Smooth muscle cell (in vitro differentiated cells): ENCODE measurements around the gene RPL32. TPM values are rescaled to one million over a fixed set of nuclear protein-coding genes. Genes with fewer than 3 reads are reported as not detected.
"Not testable (repeated sequence)": the region's sequence is repeated elsewhere in the genome, so short reads cannot be mapped to it uniquely, and the experiment has no call there.

Experiments used
- DNase-seq: peaks from one replicate; lab custom pipeline; 2025; ENCODE audit not compliant: unreplicated experiment; lab: John Stamatoyannopoulos, UW
- H2AFZ ChIP-seq: fragments of 200-600 bp; sonication (generic); 2 replicates; pipeline ENCODE4 v1.6.0; 2016; ENCODE audit warnings: antibody characterized with exemption, low read depth, mild to moderate bottlenecking
- H3F3A ChIP-seq: fragments of 200-600 bp; sonication (generic); 2 replicates; pipeline ENCODE4 v1.6.0; 2017; ENCODE audit warnings: antibody characterized with exemption, low read depth
- H3K27ac ChIP-seq: fragments of 200-600 bp; sonication (generic); 2 replicates; pipeline ENCODE4 v1.5.1; 2016; ENCODE audit warnings: low read depth, mild to moderate bottlenecking
- H3K27me3 ChIP-seq: fragments of 200-600 bp; sonication (generic); 2 replicates; pipeline ENCODE4 v1.6.1; 2016; ENCODE audit warnings: low read depth, mild to moderate bottlenecking
- H3K36me3 ChIP-seq: fragments of 200-600 bp; sonication (generic); 2 replicates; pipeline ENCODE4 v1.5.1; 2016; ENCODE audit warnings: low read depth
- H3K4me1 ChIP-seq: fragments of 200-600 bp; sonication (generic); 2 replicates; pipeline ENCODE4 v1.5.1; 2016; ENCODE audit warnings: low read depth
- H3K4me2 ChIP-seq: fragments of 200-600 bp; sonication (generic); 2 replicates; pipeline ENCODE4 v1.6.0; 2016; ENCODE audit warnings: mild to moderate bottlenecking
- H3K4me3 ChIP-seq: fragments of 200-600 bp; sonication (generic); 2 replicates; pipeline ENCODE4 v1.5.1; 2016; ENCODE audit warnings: mild to moderate bottlenecking
- H3K79me2 ChIP-seq: fragments of 200-600 bp; sonication (generic); 2 replicates; pipeline ENCODE4 v1.6.0; 2016; ENCODE audit warnings: low read depth, mild to moderate bottlenecking
- H3K9ac ChIP-seq: fragments of 200-600 bp; sonication (generic); 2 replicates; pipeline ENCODE4 v1.6.0; 2016; ENCODE audit warnings: low read depth
- H3K9me3 ChIP-seq: fragments of 200-600 bp; sonication (generic); replicated peaks from 2 replicates; pipeline ENCODE4 v1.5.1; 2016; ENCODE audit warnings: low read depth
- H4K20me1 ChIP-seq: fragments of 200-600 bp; sonication (generic); 2 replicates; pipeline ENCODE4 v1.6.0; 2016; ENCODE audit warnings: low read depth
- WGBS: methylation state at CpG from one replicate; pipeline ENCODE4 v1.1.7; 2016; ENCODE audit warnings: low lambda C conversion rate; 5-methylcytosine and 5-hydroxymethylcytosine counted together
- polyA plus RNA-seq: library from polyadenylated mRNA; unstranded; fragments of >200 nt; fragmentation: Nextera tagmentation; extraction: Ambion mirVana; gene quantifications from 2 replicates; pipeline ENCODE4 v1.2.1, GENCODE V29; 2016
- total RNA-seq: library from RNA; depleted of rRNA; stranded (reverse); fragments of >200 nt; gene quantifications from 2 replicates; pipeline ENCODE4 v1.2.3, GENCODE V29; 2014
- TF ChIP-seq, protein P1 (sequence below): fragments of 200-600 bp; sonication (generic); IDR thresholded peaks from 2 replicates; pipeline ENCODE4 v1.5.1; 2017; ENCODE audit warnings: borderline replicate concordance, mild to moderate bottlenecking, antibody characterized with exemption; ENCODE audit not compliant: insufficient read depth, poor library complexity, severe bottlenecking

The RPL32 gene
- total and polyA plus RNA-seq, 2 experiments from 2014 or later = 744 to 1,486 TPM

DNA sequence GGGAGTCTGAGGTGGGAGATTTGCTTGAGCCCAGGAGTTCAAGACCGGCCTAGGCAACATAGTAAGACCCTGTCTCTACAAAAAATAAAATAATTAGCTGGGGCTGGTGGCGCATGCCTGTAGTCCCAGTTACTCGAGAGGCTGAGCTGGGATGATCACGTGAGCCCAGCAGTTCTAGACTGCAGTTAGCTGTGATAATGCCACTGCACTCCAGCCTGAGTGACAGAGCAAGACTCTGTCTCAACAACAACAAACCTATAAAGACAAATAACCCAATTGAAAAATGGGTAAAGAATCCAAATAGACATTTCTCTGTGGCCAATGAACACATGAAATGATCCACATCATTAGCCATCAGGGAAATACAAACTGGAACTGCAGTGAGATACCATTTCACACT lies 1.1 kb upstream of the RPL32 start:
- TF ChIP-seq, protein P1, sequence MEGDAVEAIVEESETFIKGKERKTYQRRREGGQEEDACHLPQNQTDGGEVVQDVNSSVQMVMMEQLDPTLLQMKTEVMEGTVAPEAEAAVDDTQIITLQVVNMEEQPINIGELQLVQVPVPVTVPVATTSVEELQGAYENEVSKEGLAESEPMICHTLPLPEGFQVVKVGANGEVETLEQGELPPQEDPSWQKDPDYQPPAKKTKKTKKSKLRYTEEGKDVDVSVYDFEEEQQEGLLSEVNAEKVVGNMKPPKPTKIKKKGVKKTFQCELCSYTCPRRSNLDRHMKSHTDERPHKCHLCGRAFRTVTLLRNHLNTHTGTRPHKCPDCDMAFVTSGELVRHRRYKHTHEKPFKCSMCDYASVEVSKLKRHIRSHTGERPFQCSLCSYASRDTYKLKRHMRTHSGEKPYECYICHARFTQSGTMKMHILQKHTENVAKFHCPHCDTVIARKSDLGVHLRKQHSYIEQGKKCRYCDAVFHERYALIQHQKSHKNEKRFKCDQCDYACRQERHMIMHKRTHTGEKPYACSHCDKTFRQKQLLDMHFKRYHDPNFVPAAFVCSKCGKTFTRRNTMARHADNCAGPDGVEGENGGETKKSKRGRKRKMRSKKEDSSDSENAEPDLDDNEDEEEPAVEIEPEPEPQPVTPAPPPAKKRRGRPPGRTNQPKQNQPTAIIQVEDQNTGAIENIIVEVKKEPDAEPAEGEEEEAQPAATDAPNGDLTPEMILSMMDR = no peak
- peak overlapping the region; percentile 84 for H2AFZ ChIP-seq

DNA sequence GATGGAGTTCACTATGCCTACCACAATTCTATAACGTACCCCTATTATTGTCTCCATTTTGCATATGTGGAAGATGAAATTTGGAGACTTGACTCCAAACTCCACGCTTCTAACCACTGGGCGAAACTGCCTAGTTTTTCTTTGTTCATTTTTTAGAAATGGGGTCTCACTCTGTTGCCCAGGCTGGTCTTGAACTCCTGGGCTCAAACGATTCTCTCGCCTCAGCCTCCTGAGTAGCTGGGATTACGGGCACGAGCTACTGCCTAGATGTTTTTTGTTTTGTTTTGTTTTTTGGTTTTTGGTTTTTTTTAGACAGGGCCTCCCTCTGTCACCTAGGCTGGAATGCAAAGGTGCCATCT lies 584 bp upstream of the RPL32 start:
- Histone ChIP-seq H3F3A (peaks cover 7% of the 10 kb centered on the region), H3K79me2 (peaks cover 43% of the 10 kb centered on the region), H3K36me3 (no peaks in the 10 kb centered on the region), H3K9me3 (no peaks in the 10 kb centered on the region), H3K4me3 (peak overlapping the region; percentile 69), H3K27me3 (no peaks in the 10 kb centered on the region), H4K20me1 (peaks cover 42% of the 10 kb centered on the region), H3K9ac (no peak overlapping the region), H2AFZ (peak overlapping the region; percentile 84), H3K4me2 (peak overlapping the region; percentile 99), H3K27ac (no peak overlapping the region), H3K4me1 (peaks cover 32% of the 10 kb centered on the region)
- DNase-seq = no peak
- TF ChIP-seq, protein P1 = no peak
- whole genome bisulfite sequencing = 61% methylated on average over 7 of the region's 7 CpGs

More for the DNA sequence above, 1.1 kb upstream of the RPL32 start:
- Histone ChIP-seq H3K27ac (no peak overlapping the region), H3K9me3 (no peaks in the 10 kb centered on the region), H3K4me2 (no peak overlapping the region), H4K20me1 (peaks cover 37% of the 10 kb centered on the region), H3K4me1 (peaks cover 28% of the 10 kb centered on the region), H3K36me3 (no peaks in the 10 kb centered on the region), H3K27me3 (no peaks in the 10 kb centered on the region), H3K4me3 (no peak overlapping the region), H3K9ac (no peak overlapping the region), H3K79me2 (peaks cover 38% of the 10 kb centered on the region), H3F3A (peaks cover 7% of the 10 kb centered on the region)
- WGBS = 95% methylated on average over 4 of the region's 4 CpGs
- no peak for DNase-seq

- peaks cover 16% of the 10 kb centered on the region for H3F3A ChIP-seq
- peaks cover 55% of the 10 kb centered on the region for H4K20me1 ChIP-seq
- peak overlapping the region; percentile 95 for H3K27ac ChIP-seq
- H3K9me3 ChIP-seq = no peaks in the 10 kb centered on the region
- no peak overlapping the region for H2AFZ ChIP-seq
- TF ChIP-seq, protein P1 = no peak
- H3K27me3 ChIP-seq = no peaks in the 10 kb centered on the region
- DNase-seq = no peak
- H3K9ac ChIP-seq = peak overlapping the region; percentile 98
- 4% methylated on average over 18 of the region's 18 CpGs for WGBS
- peak overlapping the region; percentile 69 for H3K4me3 ChIP-seq
- H3K4me1 ChIP-seq = peaks cover 32% of the 10 kb centered on the region
- no peaks in the 10 kb centered on the region for H3K36me3 ChIP-seq
- peaks cover 47% of the 10 kb centered on the region for H3K79me2 ChIP-seq
- H3K4me2 ChIP-seq = peak overlapping the region; percentile 99
These were observed 695 bp downstream of the RPL32 start for GRCh38 chr3:12840591-12841148.

DNA sequence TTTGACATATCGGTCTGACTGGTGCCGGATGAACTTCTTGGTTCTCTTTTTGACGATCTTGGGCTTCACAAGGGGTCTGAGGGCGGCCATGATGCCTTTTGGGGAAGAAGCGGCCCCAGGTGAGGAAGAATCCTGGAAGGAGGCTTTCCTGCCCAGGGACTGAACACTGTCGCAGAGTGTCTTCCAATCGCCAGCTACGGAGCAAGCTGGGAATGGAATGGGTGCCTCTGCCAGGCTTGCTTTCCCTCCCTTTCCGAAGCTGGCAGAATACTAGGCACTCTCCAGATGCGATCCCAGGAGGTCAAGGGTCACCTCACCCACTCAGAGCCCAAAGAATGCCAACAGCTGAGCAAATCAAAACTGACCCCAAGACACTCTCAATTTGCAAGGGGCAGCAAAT lies 1.2 kb downstream of the RPL32 start:
- Histone ChIP-seq H3F3A (peaks cover 21% of the 10 kb centered on the region), H3K4me3 (peak overlapping the region; percentile 69), H3K79me2 (peaks cover 47% of the 10 kb centered on the region), H3K9ac (peak overlapping the region; percentile 98), H3K27ac (peak overlapping the region; percentile 95), H4K20me1 (peaks cover 60% of the 10 kb centered on the region), H3K4me1 (peaks cover 32% of the 10 kb centered on the region), H3K4me2 (peak overlapping the region; percentile 99)
- H3K36me3 ChIP-seq, DNase-seq, H3K27me3 ChIP-seq, H3K9me3 ChIP-seq, H2AFZ ChIP-seq: not testable (repeated sequence)
- WGBS = 60% methylated on average over 10 of the region's 10 CpGs
